HG02938 (cell line): ENCODE measurements around the gene TBRG1.
"Not testable (repeated sequence)": the region's sequence is repeated elsewhere in the genome, so short reads cannot be mapped to it uniquely, and the experiment has no call there.

ENCODE experiments used
- ATAC-seq: cut with Tn5 transposase; IDR thresholded peaks from one replicate; pipeline ENCODE4 v1.9.1; 2021; ENCODE audit warnings: mild to moderate bottlenecking, moderate library complexity; ENCODE audit not compliant: unreplicated experiment

The TBRG1 gene, protein sequence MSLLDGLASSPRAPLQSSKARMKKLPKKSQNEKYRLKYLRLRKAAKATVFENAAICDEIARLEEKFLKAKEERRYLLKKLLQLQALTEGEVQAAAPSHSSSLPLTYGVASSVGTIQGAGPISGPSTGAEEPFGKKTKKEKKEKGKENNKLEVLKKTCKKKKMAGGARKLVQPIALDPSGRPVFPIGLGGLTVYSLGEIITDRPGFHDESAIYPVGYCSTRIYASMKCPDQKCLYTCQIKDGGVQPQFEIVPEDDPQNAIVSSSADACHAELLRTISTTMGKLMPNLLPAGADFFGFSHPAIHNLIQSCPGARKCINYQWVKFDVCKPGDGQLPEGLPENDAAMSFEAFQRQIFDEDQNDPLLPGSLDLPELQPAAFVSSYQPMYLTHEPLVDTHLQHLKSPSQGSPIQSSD

DNA sequence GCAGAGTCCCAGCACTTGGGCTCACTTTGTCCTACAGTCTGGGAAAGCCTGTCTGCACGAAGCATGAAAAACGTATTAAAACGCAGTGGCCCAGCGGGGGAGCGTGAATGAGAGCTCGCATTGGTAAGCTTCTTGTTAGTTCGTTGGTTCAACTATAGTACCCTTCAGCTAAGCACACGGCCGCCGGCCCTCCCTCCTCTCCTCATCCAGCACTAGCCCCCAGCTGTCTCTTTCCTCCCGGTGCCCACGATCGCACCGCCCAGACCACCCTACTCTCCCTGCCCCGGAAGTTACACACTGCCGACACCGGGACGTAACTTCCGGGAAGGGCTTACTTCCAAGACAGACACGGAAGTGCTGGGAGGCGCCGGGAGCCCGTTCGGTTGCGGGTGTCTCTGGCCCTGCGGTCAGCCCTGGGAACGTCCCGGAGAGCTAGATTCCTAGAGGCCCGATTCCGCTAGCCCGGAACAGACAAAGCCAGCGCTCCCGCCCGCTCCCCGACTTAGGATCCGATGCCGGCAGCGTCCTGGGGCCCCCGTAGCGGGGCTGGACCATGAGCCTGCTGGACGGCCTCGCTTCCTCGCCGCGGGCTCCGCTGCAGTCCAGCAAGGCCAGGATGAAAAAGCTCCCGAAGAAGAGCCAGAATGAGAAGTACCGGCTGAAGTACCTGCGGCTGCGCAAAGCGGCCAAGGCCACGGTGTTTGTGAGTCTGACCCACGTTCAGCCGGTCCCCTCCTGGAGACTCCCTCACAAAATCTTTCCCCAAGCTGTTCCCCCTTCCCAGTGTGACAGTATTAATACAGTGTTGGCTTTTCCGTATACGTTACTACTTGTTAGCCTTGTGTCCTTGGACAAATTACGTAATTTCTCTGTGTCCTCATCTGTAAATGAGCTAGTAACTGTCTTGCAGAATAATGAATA is at the start of gene TBRG1:
Gene TBRG1, plus strand, starts transcription at position 334 of the 921 bp plus-strand sequence. Its CDS starts 220 bp downstream, at position 554.
- peak; percentile 96 for ATAC-seq

DNA sequence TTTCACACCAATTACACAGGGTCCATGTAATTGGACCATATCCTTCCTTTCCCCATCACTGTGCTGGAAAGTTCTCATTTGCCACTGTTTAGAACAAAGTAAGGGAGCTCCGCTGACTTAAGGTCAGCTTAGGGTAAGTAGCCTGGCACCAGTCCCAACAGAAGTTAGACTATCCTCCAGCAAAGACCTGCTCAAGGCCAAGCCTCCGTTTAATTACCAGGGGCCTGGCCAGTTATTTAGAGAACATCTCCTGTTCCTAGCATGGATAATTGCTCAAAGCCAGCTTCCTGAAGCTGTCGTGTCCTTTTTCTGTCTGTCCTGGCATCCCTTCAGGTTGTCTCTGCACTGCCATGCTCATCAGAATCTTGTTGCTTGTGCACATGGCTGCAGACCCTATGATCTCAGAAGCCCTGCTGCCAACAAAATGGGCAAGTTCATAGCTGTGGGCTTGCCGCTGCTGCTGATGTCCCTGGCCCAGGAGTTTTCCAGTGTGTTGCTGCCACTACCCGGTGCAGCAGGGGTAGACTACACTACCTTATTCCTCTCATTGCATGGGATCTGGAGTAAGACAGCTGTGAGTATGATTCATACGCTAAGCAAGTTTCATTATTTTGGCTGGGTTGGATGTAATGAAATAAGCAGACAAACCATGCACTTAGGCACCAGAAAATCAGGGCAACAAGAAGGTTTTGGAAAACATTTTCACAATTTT is 44.8 kb upstream of the TBRG1 start:
- no peak for ATAC-seq

DNA sequence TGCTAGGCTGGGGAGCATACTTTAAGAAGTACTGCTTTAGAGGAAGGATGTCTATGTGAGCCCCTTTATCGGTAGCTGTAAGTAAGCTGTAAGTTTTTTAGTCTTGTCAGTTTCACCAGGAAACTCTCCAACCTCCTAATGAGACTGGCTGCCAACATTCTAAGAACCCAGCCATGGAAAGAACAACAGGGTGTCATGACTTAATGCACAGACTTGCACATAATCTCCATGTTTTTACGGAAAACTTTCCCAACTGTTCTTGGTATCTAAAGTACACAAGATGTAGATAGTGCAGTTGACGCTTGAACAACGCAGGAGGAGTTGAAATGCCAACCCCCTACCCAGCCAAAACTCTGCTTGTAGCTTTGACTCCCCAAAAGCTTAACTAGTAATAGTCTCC is 43.9 kb upstream of the TBRG1 start:
- ATAC-seq = no peak

DNA sequence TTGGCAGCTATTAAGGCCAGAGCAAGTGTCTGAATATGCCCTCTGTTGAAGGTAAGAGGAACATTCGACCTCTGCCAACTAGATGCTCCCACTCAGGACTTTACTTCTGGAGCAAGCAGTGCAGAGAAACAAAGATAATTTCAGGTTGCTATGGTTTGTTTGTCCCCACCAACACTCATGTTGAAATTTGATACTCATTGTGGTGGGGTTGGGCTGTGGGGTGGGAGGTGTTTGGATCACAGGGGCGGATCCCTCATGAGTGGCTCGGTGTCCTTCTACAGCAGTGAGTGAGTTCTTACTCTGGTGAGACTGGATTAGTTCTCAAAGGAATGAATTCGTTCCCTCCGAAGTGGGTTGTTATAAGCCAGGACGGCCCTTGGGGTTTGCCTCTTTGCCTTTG is 40.8 kb upstream of the TBRG1 start:
- ATAC-seq = no peak

DNA sequence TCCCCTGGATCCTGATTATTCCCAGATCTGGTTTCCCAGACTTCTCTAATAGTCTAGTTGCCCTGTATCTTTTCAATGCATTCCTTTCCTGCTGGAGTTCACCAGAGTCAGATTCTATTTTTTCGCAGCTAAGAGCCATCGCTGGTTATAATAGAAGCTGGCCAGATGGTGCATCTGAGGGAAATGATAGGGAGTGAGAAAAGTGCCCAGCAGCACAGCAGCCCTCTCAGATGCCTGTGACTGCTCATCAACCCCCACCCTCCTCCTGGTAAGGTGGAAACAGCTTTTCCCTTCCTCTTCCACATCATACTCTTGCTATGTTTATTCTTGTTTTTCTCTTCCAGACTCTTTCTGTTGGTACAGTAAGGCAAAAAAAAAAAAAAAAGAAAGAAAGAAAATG is 40.1 kb upstream of the TBRG1 start:
- no peak for ATAC-seq

DNA sequence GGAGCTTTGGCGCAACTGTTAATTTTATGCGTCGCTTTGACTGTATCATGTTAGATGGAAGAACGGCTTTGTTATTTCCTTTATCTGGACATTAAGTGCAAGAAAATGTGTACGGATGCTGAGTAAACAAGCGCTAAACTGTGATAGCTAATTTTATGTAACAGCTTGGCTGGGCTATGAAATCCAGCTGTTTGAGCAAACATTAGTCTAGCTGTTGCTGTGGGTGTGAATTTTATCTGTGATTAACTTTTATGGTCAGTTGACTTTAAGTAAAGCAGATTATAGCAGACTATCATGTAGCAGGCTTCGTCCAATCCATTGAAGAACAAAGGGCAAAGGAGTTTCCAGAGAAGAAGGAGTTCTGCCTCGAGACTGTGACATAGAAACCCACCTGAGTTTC is 38.9 kb upstream of the TBRG1 start:
- ATAC-seq = no peak

DNA sequence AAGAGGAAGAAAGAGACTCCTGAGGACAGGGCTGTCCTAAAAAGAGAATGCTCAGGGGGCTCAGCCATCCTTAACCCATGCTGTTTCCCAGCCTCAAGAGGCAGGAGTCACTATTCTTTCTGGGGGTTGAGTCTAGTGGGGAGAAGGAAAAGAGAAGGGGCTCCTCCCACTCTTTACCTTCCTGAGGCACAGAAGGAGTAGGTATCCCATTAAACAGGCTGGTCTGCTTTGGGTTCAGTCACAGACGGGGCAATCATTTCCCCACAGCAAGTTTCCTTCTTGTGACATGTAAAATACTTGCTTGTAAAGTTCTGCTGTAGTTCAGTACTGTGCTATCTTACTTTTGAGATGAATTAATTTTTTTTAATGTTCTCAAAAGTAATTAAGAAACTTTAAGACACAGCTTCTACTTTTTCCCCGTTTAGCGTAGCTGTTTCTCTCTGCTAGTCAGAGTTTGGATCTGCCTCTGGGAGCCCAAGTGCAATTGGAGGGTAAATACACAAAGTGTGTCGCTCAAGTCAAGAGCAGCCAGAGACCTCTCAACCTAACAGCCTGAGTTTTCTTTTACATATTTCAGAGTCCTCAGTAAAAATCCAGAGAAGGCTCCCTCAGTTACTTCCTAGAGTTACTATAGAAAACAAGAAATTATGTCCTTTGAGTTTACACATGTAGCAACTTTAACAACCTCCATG is 37.8 kb upstream of the TBRG1 start:
- no peak for ATAC-seq

DNA sequence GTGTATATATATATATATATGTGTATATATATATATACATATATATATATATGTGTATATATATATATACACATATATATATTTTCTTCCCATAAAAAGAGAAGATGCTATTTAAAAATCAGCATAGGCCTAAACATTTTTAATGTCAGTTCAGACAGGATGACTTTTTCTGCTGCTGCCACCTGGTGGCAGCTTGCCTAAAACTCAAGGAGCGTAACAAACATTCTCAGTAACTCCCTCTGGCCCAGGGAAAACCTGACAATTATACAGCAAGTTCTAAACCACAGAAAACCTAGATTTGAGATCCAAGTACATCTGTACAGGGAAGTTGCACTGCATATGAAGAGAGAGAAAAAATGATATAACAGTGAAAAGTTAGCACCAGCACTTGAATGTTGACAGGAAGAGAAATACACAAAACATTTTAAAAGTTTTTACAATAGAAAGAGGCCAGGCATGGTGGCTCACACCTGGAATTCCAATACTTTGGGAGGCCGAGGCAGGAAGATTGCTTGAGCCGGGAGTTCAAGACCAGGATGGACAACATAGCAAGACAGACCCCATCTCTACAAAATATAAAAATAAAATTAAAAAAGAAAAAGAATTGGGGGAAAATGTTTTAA is 36.3 kb upstream of the TBRG1 start:
- ATAC-seq = peak; percentile 64

DNA sequence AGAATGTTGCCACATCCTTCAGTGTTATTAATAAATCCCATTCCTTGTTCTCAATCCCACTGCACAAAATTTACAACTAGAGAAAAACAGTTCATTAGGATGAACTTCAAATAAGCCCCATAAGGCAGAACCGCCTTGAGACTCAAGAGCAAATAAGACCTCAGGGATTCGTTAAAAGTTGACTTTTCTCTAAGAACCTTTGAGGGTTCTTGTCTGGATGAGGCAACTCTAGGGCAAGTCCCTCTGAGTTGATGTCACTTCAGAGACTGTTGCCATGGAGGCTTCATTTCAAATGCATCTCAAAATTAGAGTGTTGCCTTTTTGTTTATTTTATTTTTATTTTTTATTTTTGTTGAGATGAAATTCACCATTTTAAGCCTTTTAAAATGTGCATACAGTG is 31.2 kb upstream of the TBRG1 start:
- ATAC-seq = no peak

DNA sequence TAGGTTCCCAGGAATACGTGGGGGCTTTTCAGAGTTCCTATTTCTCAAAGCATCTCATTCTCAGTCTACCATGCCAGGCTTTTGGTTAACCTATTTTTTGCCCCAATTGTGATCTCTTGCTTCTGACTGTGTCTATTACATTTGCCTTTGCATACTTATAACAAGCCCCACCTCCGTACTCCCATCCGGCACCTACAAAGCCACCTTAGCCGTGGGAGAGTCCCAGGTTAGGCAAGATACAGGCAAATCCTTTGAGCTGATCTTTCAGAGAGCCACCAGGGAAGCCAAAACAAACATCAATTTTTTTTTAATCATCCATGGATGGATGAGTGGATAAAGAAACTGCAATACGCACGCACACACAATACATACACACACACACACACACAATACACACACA is 30.0 kb upstream of the TBRG1 start:
- ATAC-seq = no peak

DNA sequence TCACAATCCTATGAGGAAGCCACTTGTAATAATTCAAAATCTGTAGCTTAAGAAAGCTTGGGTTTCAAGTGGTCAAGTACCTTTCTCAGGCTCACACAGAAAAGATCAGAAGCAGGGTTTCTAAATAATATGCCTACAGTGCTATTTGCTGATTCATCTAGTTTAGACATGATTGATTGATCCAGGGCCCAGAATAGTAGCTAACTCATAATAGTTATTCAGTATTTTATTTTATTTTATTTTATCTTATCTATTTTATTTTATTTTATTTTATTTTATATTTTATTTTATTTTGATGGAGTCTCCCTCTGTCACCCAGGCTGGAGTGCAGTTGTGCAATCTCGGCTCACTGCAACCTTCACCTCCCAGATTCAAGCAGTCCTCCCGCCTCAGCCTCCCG is 27.4 kb upstream of the TBRG1 start:
- ATAC-seq = no peak

DNA sequence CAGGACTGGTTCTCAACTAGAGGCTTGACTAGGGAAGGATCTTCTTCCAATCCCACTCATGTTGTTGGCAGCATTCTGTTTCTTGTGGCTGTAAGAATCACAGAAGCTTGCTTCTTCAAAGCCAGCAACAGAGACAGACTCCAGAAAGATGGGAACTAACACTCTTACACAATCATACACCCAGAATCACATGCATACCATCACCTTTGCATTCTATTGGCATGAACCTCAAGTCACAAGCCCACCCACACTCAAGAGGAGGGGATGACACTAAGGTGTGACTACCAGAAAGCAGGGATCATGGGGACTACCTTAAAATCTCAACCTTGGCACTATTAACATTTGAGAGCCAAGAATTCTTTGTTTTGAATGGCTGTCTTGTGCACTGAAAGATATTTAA is 25.0 kb upstream of the TBRG1 start:
- ATAC-seq = no peak

DNA sequence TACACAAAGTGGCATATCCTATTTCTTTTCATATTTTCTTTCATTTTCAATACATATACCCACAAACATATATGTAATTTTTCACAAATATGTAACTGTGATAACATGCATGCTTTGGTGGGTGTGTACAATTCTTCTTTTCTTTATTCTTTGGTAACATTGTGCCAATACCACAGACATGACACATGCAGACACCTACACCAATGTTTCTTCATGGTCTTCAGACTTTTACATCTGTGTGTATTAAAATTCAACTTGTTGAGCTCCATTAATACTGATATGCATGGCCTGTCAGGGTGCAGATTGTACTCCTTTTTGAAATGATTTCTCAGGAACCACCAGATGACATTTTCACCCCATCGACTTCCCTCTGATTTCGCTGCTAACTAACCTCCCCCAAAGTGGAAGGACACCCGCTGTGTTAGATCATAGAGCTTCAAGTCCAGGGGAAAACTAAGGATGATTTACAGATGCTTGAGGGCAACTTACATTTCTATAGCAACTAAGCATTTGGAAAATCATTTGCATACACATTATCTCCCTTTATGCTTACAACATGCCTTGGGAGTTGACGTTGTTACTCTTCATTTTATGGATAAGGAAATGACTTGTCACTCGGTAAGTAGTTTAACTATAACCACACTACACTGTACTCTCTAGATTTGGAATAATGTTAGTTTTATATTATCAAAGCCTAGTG is 21.9 kb upstream of the TBRG1 start:
- no peak for ATAC-seq

DNA sequence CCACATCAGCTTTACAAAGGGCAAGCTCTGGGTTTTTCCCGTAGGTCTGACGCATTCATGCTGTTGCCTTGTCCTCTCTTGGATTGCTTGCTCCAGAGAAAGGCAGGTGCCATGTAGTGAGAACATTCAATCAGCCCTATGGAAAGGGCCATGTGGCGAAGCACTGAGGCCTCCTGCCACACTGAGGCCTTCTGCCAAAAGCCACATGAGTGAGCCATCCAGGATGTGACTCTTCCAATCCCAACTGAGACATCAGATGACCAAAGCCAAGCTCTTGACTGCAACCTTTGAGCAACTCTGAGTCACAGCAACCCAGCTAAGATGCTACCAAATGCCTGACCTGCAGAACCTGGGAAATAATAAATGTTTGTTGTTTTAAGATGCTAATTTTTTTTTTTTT is 20.5 kb upstream of the TBRG1 start:
- ATAC-seq = no peak

DNA sequence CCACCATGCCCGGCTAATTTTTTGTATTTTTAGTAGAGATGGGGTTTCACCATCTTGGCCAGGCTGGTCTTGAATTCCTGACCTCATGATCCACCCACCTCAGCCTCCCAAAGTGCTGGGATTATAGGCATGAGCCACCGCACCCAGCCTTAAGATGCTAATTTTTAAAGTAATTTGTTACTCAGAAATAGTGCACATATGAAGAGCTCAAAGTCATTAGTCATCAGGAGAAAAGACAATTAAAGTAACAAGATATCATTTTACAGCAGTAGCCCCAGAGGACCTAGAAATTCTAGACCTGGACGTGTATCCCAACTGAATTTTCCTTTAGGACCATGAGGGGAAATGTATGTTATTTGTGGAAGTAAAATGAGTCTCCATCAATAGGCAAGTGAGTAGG is 19.9 kb upstream of the TBRG1 start:
- ATAC-seq = not testable (repeated sequence)

DNA sequence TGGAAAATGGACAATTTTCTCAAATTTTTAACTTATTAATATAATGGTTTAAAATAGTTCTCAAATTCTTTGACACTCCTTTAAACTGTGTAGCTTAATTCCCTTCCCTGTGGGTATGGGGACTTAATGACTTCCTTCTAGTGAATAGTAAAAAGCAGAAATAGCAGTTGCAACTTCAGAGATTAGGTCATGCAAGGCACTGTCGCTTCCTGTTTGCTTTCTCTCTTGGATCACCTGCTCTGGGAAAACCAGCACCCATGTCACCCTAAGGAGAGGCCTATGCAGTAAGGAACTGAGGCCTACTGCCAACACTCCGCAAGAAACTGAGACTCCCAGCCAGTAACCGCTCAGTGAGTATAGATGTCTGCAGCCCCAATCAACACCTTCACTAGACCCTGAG is 16.9 kb upstream of the TBRG1 start:
- ATAC-seq = no peak

DNA sequence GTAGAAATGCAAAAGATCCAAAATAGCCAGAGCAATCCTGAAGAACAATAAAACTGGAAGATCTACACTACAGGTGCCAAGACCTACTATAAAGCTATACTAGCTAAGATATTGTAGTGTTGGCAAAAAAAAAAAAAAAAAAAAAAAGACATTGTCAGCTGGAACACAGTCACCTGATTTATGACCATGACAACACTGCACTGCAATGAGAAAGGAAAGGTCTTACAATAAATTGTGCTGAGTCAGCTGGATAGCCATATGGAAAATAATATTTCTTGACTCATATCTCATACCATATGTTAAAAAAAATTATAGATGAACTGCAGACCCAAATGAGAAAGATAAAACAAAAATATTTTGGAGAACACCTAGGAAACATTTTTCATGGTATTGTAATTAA is 14.5 kb upstream of the TBRG1 start:
- ATAC-seq = no peak

DNA sequence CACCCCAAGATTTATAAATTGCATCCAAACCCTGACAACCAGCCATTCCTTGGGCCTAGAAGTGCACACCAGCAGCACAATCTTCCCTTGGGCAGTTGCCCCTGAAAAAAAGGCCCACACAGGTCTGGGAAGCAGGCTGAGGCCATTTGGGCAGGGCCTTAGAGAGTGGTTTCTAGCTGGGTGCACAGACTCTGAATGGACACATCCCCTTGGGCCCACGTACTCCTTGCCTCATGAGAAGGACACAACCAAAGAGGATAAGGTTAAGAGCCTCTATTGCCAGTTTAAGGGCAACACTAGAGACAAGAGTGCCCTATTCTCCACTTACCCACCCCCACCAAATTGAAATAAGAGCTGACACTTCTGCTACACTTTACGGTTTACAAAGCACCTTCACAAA is 12.4 kb upstream of the TBRG1 start:
- ATAC-seq = no peak

DNA sequence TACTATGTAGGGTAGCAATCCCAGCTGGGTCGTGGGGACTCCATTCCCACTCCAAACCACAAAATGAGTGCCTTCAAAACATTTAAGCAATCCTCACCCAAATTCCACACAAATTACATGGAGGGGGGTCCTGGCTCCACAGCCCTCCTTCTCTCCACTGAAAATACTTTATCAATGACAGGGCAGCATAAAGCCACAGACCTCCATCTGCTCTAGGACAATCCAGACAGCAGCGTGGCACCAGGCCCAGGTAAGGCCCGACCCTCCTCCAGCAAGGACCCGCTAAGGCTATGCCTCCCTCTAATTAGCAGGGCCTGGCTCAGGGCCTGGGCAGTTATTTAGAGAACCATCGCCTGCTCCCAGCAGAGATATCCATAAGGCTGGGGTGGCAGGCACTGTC is 11.6 kb upstream of the TBRG1 start, which contains the start of gene PANX3:
Gene PANX3, plus strand, starts transcription at position 365 of the 400 bp plus-strand sequence. CDS start 129 bp downstream, outside the sequence.
- ATAC-seq = no peak

DNA sequence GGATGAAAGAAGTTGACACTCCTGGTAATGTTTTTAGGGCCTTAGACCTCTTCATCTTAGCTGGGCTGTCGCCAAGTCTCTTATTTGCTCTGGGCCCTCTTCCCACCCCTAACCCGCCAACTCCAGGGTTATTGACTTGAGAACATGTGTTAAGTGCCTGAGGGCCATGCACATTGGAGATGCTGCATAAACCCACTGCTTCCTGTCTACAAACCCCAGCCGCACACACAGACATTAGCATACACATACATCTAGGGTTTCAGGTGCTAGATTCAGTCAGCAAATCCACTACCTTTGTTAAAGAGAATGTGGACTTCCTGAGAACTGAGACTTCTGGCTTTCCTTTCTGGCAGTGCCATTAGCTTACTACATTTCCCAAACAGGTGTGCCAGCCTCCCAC is 10.6 kb upstream of the TBRG1 start:
- no peak for ATAC-seq
